Measurements from ENCODE around the gene TOPAZ1. TPM values are rescaled to one million over a fixed set of nuclear protein-coding genes. Genes with fewer than 3 reads are reported as not detected.

Gene TOPAZ1
- total and polyA plus RNA-seq, 2 of the 13 experiments (the other 11 are each of a cell fraction or from before 2014, with no cell fraction given): not detected

DNA sequence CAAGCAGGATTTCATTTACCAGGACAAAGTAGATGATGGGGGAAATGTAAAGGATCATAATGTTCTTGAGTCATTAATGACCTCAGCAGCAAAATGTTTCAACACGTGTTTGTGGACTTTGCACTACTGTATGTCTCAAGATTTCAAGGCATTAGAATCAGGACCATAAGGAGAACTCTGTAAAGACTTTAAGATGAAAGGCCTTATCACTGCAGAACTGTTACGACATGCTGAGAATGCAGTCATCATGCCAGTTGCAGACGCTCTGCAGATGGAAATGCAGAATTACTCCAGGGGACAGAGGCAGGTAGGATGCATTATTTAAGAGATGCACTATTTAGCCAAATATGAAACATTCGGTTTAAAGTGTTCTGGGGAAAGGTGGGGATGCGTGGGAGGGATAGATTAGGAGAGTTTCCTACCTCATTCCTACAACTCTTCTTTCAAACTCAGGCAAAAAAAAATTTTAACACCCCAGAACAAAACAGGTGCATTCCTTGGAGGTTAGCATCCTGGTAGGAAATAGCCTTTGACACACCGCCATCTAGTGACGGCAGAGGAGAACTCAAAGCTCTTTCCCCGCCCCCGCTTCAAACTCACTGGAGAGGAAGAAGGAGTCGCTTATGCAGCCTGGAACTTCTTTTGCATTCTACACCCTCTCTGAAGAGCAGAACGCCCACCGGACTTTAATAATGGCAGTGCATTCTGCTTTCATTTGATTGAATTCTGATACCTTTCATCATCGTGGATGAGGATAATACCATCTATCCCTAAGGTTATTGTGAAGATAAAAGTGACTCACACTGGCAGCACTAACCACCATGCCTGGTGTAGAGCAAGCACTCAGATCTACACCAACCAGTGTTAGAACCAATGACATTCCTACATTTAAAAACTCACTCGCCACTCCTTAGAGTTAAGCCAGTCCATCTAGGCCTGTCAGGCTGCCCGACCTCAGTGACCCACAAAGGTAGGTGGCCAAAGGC lies 43.1 kb upstream of the TOPAZ1 start:
- no peak overlapping the region for H3K4me3 ChIP-seq (replicated peaks in 1 of 3; ENCODE audit: insufficient read depth in 1 of 3, low read depth in 2 of 3, low read length in 3 of 3)
- no peaks in the 10 kb centered on the region for H3K79me2 ChIP-seq (ENCODE audit: insufficient read depth, low read length)
- H3K9me3 ChIP-seq (ENCODE audit: low read length): no peaks in the 10 kb centered on the region
- ChIA-PET CTCF (ENCODE audit: low intra/inter-chr PET ratio, low total read pairs) (interaction anchor here (0.8 to 1.3 kb wide), 3 partner anchors 343 to 655 kb away, joined by 3 to 6 read pairs (median 6); no protein-coding TSS in a partner anchor), POLR2A (no interaction called here)
- peak; percentile 84 for ATAC-seq
- no peak overlapping the region for H2AFZ ChIP-seq (ENCODE audit: low read length)
- FAIRE-seq: peak; percentile 75
- no peaks in the 10 kb centered on the region for H3K36me3 ChIP-seq (replicated peaks in 1 of 2; ENCODE audit: control insufficient read depth in 1 of 2, insufficient read depth in 2 of 2, low read length in 2 of 2)
- H4K20me1 ChIP-seq (ENCODE audit: insufficient read depth, low read length): no peaks in the 10 kb centered on the region
- H3K4me2 ChIP-seq (ENCODE audit: low read depth, low read length): no peak overlapping the region
- peaks cover 0 to 2% of the 10 kb centered on the region in 2 experiments; a peak in 1 of 5 replicates for H3K27me3 ChIP-seq (ENCODE audit: control insufficient read depth in 1 of 2, insufficient read depth in 2 of 2, low read length in 2 of 2)
- BruUV-seq (replicated peaks): no TSS peak
- no peak overlapping the region for H3K27ac ChIP-seq (ENCODE audit: extremely low read length, insufficient read depth, low read length)
- no peaks in the 10 kb centered on the region for H3K4me1 ChIP-seq (ENCODE audit: insufficient read depth, low read length)
- in situ Hi-C loops (cut with HindIII; ENCODE audit: extremely low pct_ligation_motif_present, low pct_unique_long_range_greater_than_20kb) (loop anchor here (5.0 kb wide), 1 partner anchor 431 kb away; no protein-coding TSS in a partner anchor), intact Hi-C loops (cut with micrococcal nuclease; ENCODE audit: unreplicated experiment) (loop anchor here (1.0 kb wide), 1 partner anchor 654 kb away; no protein-coding TSS in a partner anchor)
- DNase-seq (ENCODE audit: low spot score): peak; percentile 55
- no peak overlapping the region for H3K9ac ChIP-seq (ENCODE audit: insufficient read depth, low read depth, low read length)
- WGBS (ENCODE audit: low lambda C conversion rate): 2% methylated on average over 15 of the region's 15 CpGs
- TF ChIP-seq XRCC5 (optimal IDR thresholded peaks at IDR 0.05; ENCODE audit: low read length) (peak; percentile 64), CREB1 (IDR thresholded peaks at IDR 0.05) (no peak), CREB1 (CRISPR knock-in tag; IDR thresholded peaks at IDR 0.05) (peak; percentile 22; the same call in 1 of the 2 replicates), ZNF33A (CRISPR knock-in tag; IDR thresholded peaks at IDR 0.05; ENCODE audit: borderline replicate concordance) (no peak), RAD21 (CRISPR knock-in tag; IDR thresholded peaks at IDR 0.05) (peak; percentile 71), STAG1 (CRISPR knock-in tag; IDR thresholded peaks at IDR 0.05) (peak; percentile 76), SMC3 (IDR thresholded peaks at IDR 0.05; ENCODE audit: low read length) (peak; percentile 63)
- TF ChIP-seq, protein P1, sequence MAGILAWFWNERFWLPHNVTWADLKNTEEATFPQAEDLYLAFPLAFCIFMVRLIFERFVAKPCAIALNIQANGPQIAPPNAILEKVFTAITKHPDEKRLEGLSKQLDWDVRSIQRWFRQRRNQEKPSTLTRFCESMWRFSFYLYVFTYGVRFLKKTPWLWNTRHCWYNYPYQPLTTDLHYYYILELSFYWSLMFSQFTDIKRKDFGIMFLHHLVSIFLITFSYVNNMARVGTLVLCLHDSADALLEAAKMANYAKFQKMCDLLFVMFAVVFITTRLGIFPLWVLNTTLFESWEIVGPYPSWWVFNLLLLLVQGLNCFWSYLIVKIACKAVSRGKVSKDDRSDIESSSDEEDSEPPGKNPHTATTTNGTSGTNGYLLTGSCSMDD (CRISPR knock-in tag; IDR thresholded peaks at IDR 0.05): no peak
- TF ChIP-seq, protein P2, sequence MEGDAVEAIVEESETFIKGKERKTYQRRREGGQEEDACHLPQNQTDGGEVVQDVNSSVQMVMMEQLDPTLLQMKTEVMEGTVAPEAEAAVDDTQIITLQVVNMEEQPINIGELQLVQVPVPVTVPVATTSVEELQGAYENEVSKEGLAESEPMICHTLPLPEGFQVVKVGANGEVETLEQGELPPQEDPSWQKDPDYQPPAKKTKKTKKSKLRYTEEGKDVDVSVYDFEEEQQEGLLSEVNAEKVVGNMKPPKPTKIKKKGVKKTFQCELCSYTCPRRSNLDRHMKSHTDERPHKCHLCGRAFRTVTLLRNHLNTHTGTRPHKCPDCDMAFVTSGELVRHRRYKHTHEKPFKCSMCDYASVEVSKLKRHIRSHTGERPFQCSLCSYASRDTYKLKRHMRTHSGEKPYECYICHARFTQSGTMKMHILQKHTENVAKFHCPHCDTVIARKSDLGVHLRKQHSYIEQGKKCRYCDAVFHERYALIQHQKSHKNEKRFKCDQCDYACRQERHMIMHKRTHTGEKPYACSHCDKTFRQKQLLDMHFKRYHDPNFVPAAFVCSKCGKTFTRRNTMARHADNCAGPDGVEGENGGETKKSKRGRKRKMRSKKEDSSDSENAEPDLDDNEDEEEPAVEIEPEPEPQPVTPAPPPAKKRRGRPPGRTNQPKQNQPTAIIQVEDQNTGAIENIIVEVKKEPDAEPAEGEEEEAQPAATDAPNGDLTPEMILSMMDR (CRISPR knock-in tag; IDR thresholded peaks at IDR 0.05): peak; percentile 84

Data from HepG2 (cell line).